ENCODE measurements around the gene SWT1. TPM values are rescaled to one million over a fixed set of nuclear protein-coding genes. Genes with fewer than 3 reads are reported as not detected.

SWT1 gene
- total and polyA plus RNA-seq, 2 of the 13 experiments (the other 11 are each of a cell fraction or from before 2014, with no cell fraction given) = 1.7 to 2.5 TPM

- BruUV-seq (replicated peaks) = no TSS peak
- Histone ChIP-seq H3K4me2 (ENCODE audit: low read depth, low read length) (peak overlapping the region; percentile 77), H3K27ac (ENCODE audit: extremely low read length, insufficient read depth, low read length) (peak overlapping the region; percentile 92), H3K79me2 (ENCODE audit: insufficient read depth, low read length) (peaks cover 66% of the 10 kb centered on the region), H3K9ac (ENCODE audit: insufficient read depth, low read depth, low read length) (peak overlapping the region; percentile 97), H4K20me1 (ENCODE audit: insufficient read depth, low read length) (peaks cover 40% of the 10 kb centered on the region), H3K27me3 (ENCODE audit: control insufficient read depth in 1 of 2, insufficient read depth in 2 of 2, low read length in 2 of 2) (no peaks in the 10 kb centered on the region), H3K9me3 (ENCODE audit: low read length) (no peaks in the 10 kb centered on the region), H3K4me1 (ENCODE audit: insufficient read depth, low read length) (peaks cover 64% of the 10 kb centered on the region), H2AFZ (ENCODE audit: low read length) (no peak overlapping the region), H3K36me3 (replicated peaks in 1 of 2; ENCODE audit: control insufficient read depth in 1 of 2, insufficient read depth in 2 of 2, low read length in 2 of 2) (peaks cover 0 to 3% of the 10 kb centered on the region in 2 experiments; a peak in 3 of 5 replicates), H3K4me3 (replicated peaks in 1 of 3; ENCODE audit: insufficient read depth in 1 of 3, low read depth in 2 of 3, low read length in 3 of 3) (peak overlapping the region; percentile 78 to 84 (median 83))
- in situ Hi-C loops (cut with HindIII; ENCODE audit: extremely low pct_ligation_motif_present, low pct_unique_long_range_greater_than_20kb) = loop anchor here (10.0 kb wide), 1 partner anchor 369 kb away; no protein-coding TSS in a partner anchor
- DNase-seq (ENCODE audit: low spot score) = peak; percentile 51
- ChIA-PET CTCF (ENCODE audit: low intra/inter-chr PET ratio, low total read pairs) (no interaction called here), POLR2A (interaction anchor here (1.2 to 2.1 kb wide), 3 partner anchors 34 to 1060 kb away, joined by 3 to 9 read pairs (median 4); partner anchors contain the start of genes ODR4 and TPR)
- peak; percentile 22 for ATAC-seq
- 3% methylated on average over 8 of the region's 8 CpGs for WGBS (ENCODE audit: low lambda C conversion rate)
- no peak for FAIRE-seq
- intact Hi-C loops (cut with micrococcal nuclease; ENCODE audit: unreplicated experiment) = loop anchor here (2.0 to 5.0 kb wide), 3 partner anchors 158 to 367 kb away; partner anchors contain the start of genes SWT1 and TRMT1L
- no peak for TF ChIP-seq FOXA1 (IDR thresholded peaks at IDR 0.05)
- peak; percentile 33; the same call in 1 of the 2 replicates for TF ChIP-seq FOXA1 (CRISPR knock-in tag; IDR thresholded peaks at IDR 0.05)
- TF ChIP-seq HNF4A (CRISPR knock-in tag; IDR thresholded peaks at IDR 0.05) = peak; percentile 29; the same call in 1 of the 2 replicates
- 0 out of 2 replicates have a peak, but pooled peaks have one; percentile 4 for TF ChIP-seq ZNF317 (CRISPR knock-in tag; IDR thresholded peaks at IDR 0.05)
- no peak for TF ChIP-seq PHF8 (CRISPR knock-in tag; IDR thresholded peaks at IDR 0.05)
- peak; percentile 67; the same call in 1 of the 2 replicates for TF ChIP-seq TFAP4 (IDR thresholded peaks at IDR 0.05; ENCODE audit: borderline replicate concordance, low read depth)
- TF ChIP-seq GATAD2A (CRISPR knock-in tag; IDR thresholded peaks at IDR 0.05) = peak; percentile 7; the same call in 1 of the 2 replicates
Observed at GRCh38 chr1:185315445-185316071, 158.6 kb downstream of the SWT1 start.

Measured in HepG2 (cell line).